Neural crest cell (in vitro differentiated cells): ENCODE results near the gene GNPTG. TPM values are rescaled to one million over a fixed set of nuclear protein-coding genes. Genes with fewer than 3 reads are reported as not detected.

Experiments
- DNase-seq: peaks from one replicate; pipeline ENCODE4 v3.0.0; 2021; ENCODE audit warnings: low read depth, mixed read lengths, low spot score
- H3K27ac Mint-ChIP-seq: one replicate; pipeline ENCODE4 v1.8.0; 2021; ENCODE audit warnings: mild to moderate bottlenecking, mixed read lengths; ENCODE audit not compliant: unreplicated experiment
- H3K27me3 Mint-ChIP-seq: 2 replicates; pipeline ENCODE4 v1.8.0; 2021; ENCODE audit warnings: low read depth, mild to moderate bottlenecking, mixed read lengths
- H3K36me3 Mint-ChIP-seq: 2 replicates; pipeline ENCODE4 v1.8.0; 2021; ENCODE audit warnings: low read depth, mild to moderate bottlenecking, mixed read lengths
- H3K4me1 Mint-ChIP-seq: 2 replicates; pipeline ENCODE4 v1.8.0; 2021; ENCODE audit warnings: mixed read lengths
- H3K4me3 Mint-ChIP-seq: one replicate; pipeline ENCODE4 v1.8.0; 2021; ENCODE audit warnings: mild to moderate bottlenecking, mixed read lengths
- H3K9me3 Mint-ChIP-seq: 2 replicates; pipeline ENCODE4 v1.8.0; 2021; ENCODE audit warnings: mixed read lengths
- CTCF ChIP-seq: fragments of 200-600 bp; sonication (generic); conservative IDR thresholded peaks from 2 replicates; pipeline ENCODE4 v1.5.0; 2021; ENCODE audit warnings: antibody characterized with exemption, mild to moderate bottlenecking
- total RNA-seq: library from RNA; stranded (reverse); gene quantifications from 2 replicates; pipeline ENCODE4 v1.2.1, GENCODE V29; 2021

GNPTG gene
- total RNA-seq, 1 donor from 2014 or later: 38.3 TPM

GRCh38 chr16:1346422-1347285 lies 5.1 kb upstream of the GNPTG start:
- no peaks in the 10 kb centered on the region for H3K36me3 Mint-ChIP-seq
- peak overlapping the region; percentile 44 for H3K4me3 Mint-ChIP-seq
- no peak for TF ChIP-seq CTCF
- DNase-seq: no peak
- H3K27me3 Mint-ChIP-seq: peaks cover 13% of the 10 kb centered on the region
- peaks cover 9% of the 10 kb centered on the region for H3K4me1 Mint-ChIP-seq
- no peaks in the 10 kb centered on the region for H3K9me3 Mint-ChIP-seq
- no peak overlapping the region for H3K27ac Mint-ChIP-seq

- Mint-ChIP-seq H3K27ac (no peak overlapping the region), H3K36me3 (peaks cover under 1% of the 10 kb centered on the region), H3K4me3 (peak overlapping the region; percentile 44), H3K9me3 (no peaks in the 10 kb centered on the region), H3K4me1 (peaks cover 12% of the 10 kb centered on the region), H3K27me3 (peaks cover 15% of the 10 kb centered on the region)
- no peak for TF ChIP-seq CTCF
- DNase-seq: no peak
These were observed 4.4 kb upstream of the GNPTG start for GRCh38 chr16:1347286-1347855.

DNA sequence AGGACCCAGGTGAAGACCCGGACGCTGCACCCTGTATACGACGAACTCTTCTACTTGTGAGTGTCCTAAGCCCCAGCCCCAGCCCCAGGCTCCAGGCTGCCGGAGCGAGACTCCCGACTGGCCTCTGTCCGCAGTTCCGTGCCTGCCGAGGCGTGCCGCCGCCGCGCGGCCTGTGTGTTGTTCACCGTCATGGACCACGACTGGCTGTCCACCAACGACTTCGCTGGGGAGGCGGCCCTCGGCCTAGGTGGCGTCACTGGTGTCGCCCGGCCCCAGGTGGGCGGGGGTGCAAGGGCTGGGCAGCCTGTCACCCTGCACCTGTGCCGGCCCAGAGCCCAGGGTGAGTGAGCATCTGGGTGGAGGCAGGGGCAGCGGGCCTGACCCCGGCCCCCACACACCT lies 3.8 kb upstream of the GNPTG start:
- no peaks in the 10 kb centered on the region for H3K9me3 Mint-ChIP-seq
- TF ChIP-seq CTCF: no peak
- H3K36me3 Mint-ChIP-seq: peaks cover 4% of the 10 kb centered on the region
- no peak overlapping the region for H3K4me3 Mint-ChIP-seq
- no peak overlapping the region for H3K27ac Mint-ChIP-seq
- peaks cover 15% of the 10 kb centered on the region for H3K27me3 Mint-ChIP-seq
- H3K4me1 Mint-ChIP-seq: peaks cover 14% of the 10 kb centered on the region
- DNase-seq: no peak

DNA sequence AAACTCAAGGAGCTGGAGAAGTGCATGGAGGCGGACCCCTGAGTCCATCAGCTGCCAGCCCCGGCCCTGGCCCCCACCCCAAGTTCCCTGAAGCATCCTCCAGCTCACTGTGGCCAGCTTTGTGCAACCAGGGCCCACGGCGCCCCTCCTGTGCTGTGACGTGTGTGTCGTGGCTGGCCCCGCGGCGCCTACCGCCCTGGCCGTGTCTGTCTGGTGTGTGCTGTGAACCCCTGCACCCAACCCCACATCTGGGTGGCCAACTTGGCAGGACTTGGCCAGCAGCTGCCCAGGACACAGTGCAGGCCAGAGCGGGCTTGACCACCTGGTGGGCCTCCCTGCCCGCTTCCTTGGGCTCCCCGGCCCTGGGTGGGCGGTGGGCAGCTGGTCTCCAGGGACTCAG lies 3.3 kb upstream of the GNPTG start:
- Mint-ChIP-seq H3K27me3 (peaks cover 10% of the 10 kb centered on the region), H3K4me3 (no peak overlapping the region), H3K9me3 (no peaks in the 10 kb centered on the region)

DNA sequence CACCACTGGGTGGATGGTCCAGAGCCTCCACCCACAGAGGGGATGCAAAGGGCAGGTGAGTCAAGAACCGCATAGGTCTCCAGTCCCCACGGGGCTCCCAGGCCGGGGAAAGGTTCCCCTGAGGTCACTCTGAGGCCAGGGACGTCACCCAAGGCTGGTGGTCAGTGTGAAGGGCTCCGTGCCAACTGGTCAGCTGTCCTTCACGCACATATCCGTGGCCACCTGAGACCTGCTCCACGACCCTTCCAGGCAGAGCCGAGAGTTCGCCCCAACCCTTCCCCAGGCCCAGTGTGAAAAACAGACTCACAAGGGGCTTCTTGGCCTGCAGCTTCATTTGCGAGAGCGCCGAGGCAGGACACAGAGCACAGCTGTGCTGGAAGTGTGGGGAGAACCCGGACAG lies 2.8 kb upstream of the GNPTG start:
- H3K36me3 Mint-ChIP-seq: peaks cover 4% of the 10 kb centered on the region
- DNase-seq: no peak
- no peak overlapping the region for H3K4me3 Mint-ChIP-seq
- H3K4me1 Mint-ChIP-seq: peaks cover 14% of the 10 kb centered on the region
- H3K27ac Mint-ChIP-seq: no peak overlapping the region
- H3K27me3 Mint-ChIP-seq: peaks cover 8% of the 10 kb centered on the region
- TF ChIP-seq CTCF: no peak
- no peaks in the 10 kb centered on the region for H3K9me3 Mint-ChIP-seq

More for the DNA sequence above, 3.3 kb upstream of the GNPTG start:
- no peak for TF ChIP-seq CTCF
- H3K36me3 Mint-ChIP-seq: peaks cover 4% of the 10 kb centered on the region
- H3K4me1 Mint-ChIP-seq: peaks cover 13% of the 10 kb centered on the region
- H3K27ac Mint-ChIP-seq: no peak overlapping the region
- DNase-seq: no peak
